Fibroblast of lung (primary cell): ENCODE measurements around the gene FAM13A. TPM values are rescaled to one million over a fixed set of nuclear protein-coding genes. Genes with fewer than 3 reads are reported as not detected.

Experiments used
- DNase-seq, 2 donors: peaks; one replicate each; pipeline versions ENCODE4 v3.0.0 to v3.0.0-alpha.2; 2010; ENCODE audit warnings: low read depth in 2 of 2
- H2AFZ ChIP-seq: 2 replicates; pipeline ENCODE4 v1.5.1; 2012; ENCODE audit warnings: low read length, control low read depth, inconsistent platforms
- H3K27ac ChIP-seq: 2 replicates; pipeline ENCODE4 v1.5.1; 2011; ENCODE audit warnings: low read length, control low read depth; ENCODE audit not compliant: insufficient read depth
- H3K27me3 ChIP-seq: 2 replicates; pipeline ENCODE4 v1.5.1; 2011; ENCODE audit warnings: mild to moderate bottlenecking, low read length; ENCODE audit not compliant: control insufficient read depth, insufficient read depth
- H3K36me3 ChIP-seq: 2 replicates; pipeline ENCODE4 v1.5.1; 2011; ENCODE audit warnings: low read length; ENCODE audit not compliant: control insufficient read depth, insufficient read depth
- H3K4me1 ChIP-seq: 2 replicates; pipeline ENCODE4 v1.5.1; 2011; ENCODE audit warnings: low read length; ENCODE audit not compliant: control insufficient read depth, insufficient read depth; ENCODE audit errors: extremely low read depth
- H3K4me2 ChIP-seq: 2 replicates; pipeline ENCODE4 v1.5.1; 2011; ENCODE audit warnings: low read length, control low read depth; ENCODE audit not compliant: insufficient read depth; ENCODE audit errors: extremely low read depth
- H3K4me3 ChIP-seq, 4 experiments: fragments of 200-600 bp in 1 of 4; sonication (generic) in 1 of 4; replicated peaks in 1 of 4; 2 replicates each; pipeline ENCODE4 v1.5.1; 2011 to 2016; ENCODE audit warnings: low read length in 4 of 4, low read depth in 3 of 4, mild to moderate bottlenecking in 3 of 4, control low read depth in 2 of 4, inconsistent platforms in 1 of 4, mixed read lengths in 1 of 4; ENCODE audit not compliant: insufficient read depth in 1 of 4; ENCODE audit errors: control extremely low read depth in 1 of 4
- H3K79me2 ChIP-seq: 2 replicates; pipeline ENCODE4 v1.5.1; 2012; ENCODE audit warnings: mild to moderate bottlenecking, low read length, inconsistent platforms; ENCODE audit not compliant: control insufficient read depth, insufficient read depth
- H3K9ac ChIP-seq: 2 replicates; pipeline ENCODE4 v1.5.1; 2011; ENCODE audit warnings: mild to moderate bottlenecking, low read length, control low read depth; ENCODE audit not compliant: insufficient read depth
- H3K9me3 ChIP-seq: 2 replicates; pipeline ENCODE4 v1.5.1; 2012; ENCODE audit warnings: low read depth, low read length; ENCODE audit not compliant: control insufficient read depth, insufficient read depth
- H4K20me1 ChIP-seq: 2 replicates; pipeline ENCODE4 v1.5.1; 2011; ENCODE audit warnings: low read length; ENCODE audit not compliant: control insufficient read depth, insufficient read depth; ENCODE audit errors: extremely low read depth
- EZH2 ChIP-seq: IDR thresholded peaks from 2 replicates; pipeline ENCODE4 v1.5.1; 2012; ENCODE audit warnings: low read length, control low read depth, mild to moderate bottlenecking; ENCODE audit errors: missing control alignments
- polyA plus RNA-seq, 2 donors: library from polyadenylated mRNA; depleted of rRNA in 1 of 2; stranded (reverse) in 1 of 2; unstranded in 1 of 2; fragments of >200 nt; gene quantifications; 2 replicates each; pipeline ENCODE4 v1.2.1, GENCODE V29; 2011 to 2012; ENCODE audit warnings: missing spikeins in 1 of 2
- total RNA-seq: library from RNA; depleted of rRNA; stranded (reverse); fragments of >200 nt; gene quantifications from 2 replicates; pipeline ENCODE4 v1.2.1, GENCODE V29; 2014
- TF ChIP-seq, protein P1 (sequence below), 2 donors: IDR thresholded peaks in 1 of 2; conservative IDR thresholded peaks in 1 of 2; 1 replicate in 1 of 2; 2 replicates in 1 of 2; pipeline ENCODE4 v1.5.1; 2011 to 2012; ENCODE audit warnings: low read length in 2 of 2, control low read depth in 1 of 2, inconsistent platforms in 1 of 2, low read depth in 1 of 2, mild to moderate bottlenecking in 1 of 2

Gene FAM13A
- total and polyA plus RNA-seq, 2 donors (not counting 1 experiment from before 2014, with no cell fraction given) = 14.3 to 23.9 TPM

DNA sequence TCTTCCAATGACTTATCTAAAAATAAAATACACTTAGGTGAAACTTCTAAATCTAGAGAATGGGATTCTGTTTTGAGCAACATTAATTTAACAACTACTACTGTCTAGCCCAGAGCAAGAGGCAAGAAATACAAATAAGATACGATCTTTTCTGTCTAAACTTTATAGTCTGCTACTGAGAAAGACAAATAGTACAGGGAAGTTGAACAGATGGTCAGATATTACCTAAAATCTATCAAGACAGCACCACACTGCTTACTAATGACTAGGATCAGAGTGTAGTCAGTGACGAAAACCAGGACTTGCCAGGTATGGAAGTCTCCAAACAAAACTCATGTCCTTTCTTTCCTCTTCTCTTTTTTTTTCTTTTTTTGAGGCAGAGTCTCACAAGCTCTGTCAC is 7.1 kb downstream of the FAM13A start:
- Histone ChIP-seq H3K27ac (no peak overlapping the region), H3K4me1 (no peaks in the 10 kb centered on the region), H3K4me2 (no peak overlapping the region), H4K20me1 (no peaks in the 10 kb centered on the region), H3K79me2 (peaks cover 7% of the 10 kb centered on the region), H3K9ac (no peak overlapping the region), H2AFZ (no peak overlapping the region), H3K4me3 (no peak overlapping the region), H3K36me3 (no peaks in the 10 kb centered on the region), H3K27me3 (no peaks in the 10 kb centered on the region), H3K9me3 (no peaks in the 10 kb centered on the region)
- no peak for TF ChIP-seq EZH2
- TF ChIP-seq, protein P1, sequence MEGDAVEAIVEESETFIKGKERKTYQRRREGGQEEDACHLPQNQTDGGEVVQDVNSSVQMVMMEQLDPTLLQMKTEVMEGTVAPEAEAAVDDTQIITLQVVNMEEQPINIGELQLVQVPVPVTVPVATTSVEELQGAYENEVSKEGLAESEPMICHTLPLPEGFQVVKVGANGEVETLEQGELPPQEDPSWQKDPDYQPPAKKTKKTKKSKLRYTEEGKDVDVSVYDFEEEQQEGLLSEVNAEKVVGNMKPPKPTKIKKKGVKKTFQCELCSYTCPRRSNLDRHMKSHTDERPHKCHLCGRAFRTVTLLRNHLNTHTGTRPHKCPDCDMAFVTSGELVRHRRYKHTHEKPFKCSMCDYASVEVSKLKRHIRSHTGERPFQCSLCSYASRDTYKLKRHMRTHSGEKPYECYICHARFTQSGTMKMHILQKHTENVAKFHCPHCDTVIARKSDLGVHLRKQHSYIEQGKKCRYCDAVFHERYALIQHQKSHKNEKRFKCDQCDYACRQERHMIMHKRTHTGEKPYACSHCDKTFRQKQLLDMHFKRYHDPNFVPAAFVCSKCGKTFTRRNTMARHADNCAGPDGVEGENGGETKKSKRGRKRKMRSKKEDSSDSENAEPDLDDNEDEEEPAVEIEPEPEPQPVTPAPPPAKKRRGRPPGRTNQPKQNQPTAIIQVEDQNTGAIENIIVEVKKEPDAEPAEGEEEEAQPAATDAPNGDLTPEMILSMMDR (conservative IDR thresholded peaks at IDR 0.05 in 1 of 2, IDR thresholded peaks at IDR 0.05 in 1 of 2; ENCODE audit: low read depth in 1 of 2, low read length in 2 of 2) = no peak
- DNase-seq = no peak

DNA sequence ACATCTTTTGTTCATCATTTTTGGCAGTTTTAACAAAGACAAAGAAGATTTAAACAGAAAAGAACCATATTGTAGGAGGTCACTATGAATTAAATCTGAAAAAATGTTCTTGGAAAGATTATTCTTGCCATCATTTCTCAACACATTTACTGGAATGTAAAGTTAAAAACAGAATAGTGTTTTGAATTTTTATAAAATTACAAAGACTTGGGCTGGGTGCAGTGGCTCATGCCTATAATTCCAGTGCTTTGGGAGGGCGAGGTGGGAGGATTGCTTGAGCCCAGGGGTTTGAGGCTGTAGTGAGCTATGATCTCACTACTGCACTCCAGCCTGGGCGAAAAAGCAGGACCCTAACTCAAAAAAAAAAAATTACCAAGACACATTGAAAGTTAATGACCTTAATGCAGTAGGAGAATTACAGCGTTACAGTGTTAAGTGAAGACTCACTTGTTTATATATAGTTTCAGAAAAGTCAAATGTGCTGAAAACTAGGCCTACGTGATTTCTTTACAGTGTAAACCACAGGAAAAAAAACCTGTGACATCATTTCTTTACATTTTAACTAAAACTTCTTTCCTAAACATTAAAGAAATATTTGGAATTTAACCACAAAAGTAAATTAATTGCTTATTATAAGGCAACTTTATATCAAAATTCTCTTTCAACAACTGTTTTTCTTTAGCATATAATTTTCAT is 7.9 kb downstream of the FAM13A start:
- Histone ChIP-seq H3K36me3 (no peaks in the 10 kb centered on the region), H3K4me3 (no peak overlapping the region), H3K4me1 (no peaks in the 10 kb centered on the region), H3K9ac (no peak overlapping the region), H3K79me2 (peaks cover 5% of the 10 kb centered on the region), H4K20me1 (no peaks in the 10 kb centered on the region), H3K4me2 (no peak overlapping the region), H2AFZ (no peak overlapping the region), H3K27me3 (no peaks in the 10 kb centered on the region), H3K9me3 (no peaks in the 10 kb centered on the region), H3K27ac (no peak overlapping the region)
- no peak for TF ChIP-seq EZH2
- TF ChIP-seq, protein P1 (conservative IDR thresholded peaks at IDR 0.05 in 1 of 2, IDR thresholded peaks at IDR 0.05 in 1 of 2; ENCODE audit: low read depth in 1 of 2, low read length in 2 of 2) = no peak
- DNase-seq = no peak

DNA sequence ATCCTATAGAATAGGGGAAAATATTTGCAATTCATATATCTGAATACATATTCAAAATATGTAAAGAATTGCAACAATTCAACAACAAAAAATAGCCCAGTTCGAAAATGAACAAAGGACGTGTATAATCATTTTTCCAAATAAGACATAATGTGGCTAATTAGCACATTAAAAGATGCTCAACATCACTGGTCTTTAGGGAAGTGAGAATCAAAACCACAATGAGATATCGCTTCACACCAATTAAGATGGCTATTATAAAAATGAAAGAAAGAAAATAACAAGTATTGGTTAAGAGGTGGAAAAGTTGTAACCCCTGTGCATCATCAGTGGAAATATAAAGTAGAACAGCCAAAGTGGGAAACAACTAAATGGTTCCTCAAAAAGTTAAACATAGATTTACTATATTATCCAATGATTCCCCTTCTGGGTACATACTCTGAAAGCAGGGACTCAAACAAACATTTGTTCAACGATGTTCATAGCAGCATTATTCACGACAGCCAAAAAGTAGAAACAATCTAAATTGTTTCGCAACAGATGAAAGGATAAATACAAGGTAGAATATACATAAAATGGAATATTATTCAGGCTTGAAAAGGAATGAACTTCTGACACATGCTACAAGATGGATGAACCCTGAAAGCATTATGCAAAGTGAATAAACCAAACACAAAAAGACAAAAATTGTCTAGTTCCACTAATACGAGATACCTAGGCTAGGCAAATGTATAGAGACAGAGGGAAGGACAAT is 12.7 kb downstream of the FAM13A start:
- no peaks in the 10 kb centered on the region for H3K9me3 ChIP-seq
- no peaks in the 10 kb centered on the region for H3K27me3 ChIP-seq
- no peaks in the 10 kb centered on the region for H3K79me2 ChIP-seq
- H3K4me2 ChIP-seq = no peak overlapping the region
- no peaks in the 10 kb centered on the region for H3K4me1 ChIP-seq
- no peak overlapping the region for H3K4me3 ChIP-seq
- H3K9ac ChIP-seq = no peak overlapping the region
- TF ChIP-seq, protein P1 (conservative IDR thresholded peaks at IDR 0.05 in 1 of 2, IDR thresholded peaks at IDR 0.05 in 1 of 2; ENCODE audit: low read depth in 1 of 2, low read length in 2 of 2) = no peak
- TF ChIP-seq EZH2 = no peak
- H4K20me1 ChIP-seq = no peaks in the 10 kb centered on the region
- no peak overlapping the region for H2AFZ ChIP-seq
- no peak for DNase-seq
- no peak overlapping the region for H3K27ac ChIP-seq
- no peaks in the 10 kb centered on the region for H3K36me3 ChIP-seq
